H9 (cell line): Measurements from ENCODE around the gene THBS3. TPM values are rescaled to one million over a fixed set of nuclear protein-coding genes. Genes with fewer than 3 reads are reported as not detected.
"Not testable (repeated sequence)": the region's sequence is repeated elsewhere in the genome, so short reads cannot be mapped to it uniquely, and the experiment has no call there.

ENCODE experiments used
- DNase-seq: peaks from one replicate; pipeline ENCODE4 v3.0.0-alpha.2; 2017
- H2AFZ ChIP-seq: one replicate; pipeline ENCODE4 v1.6.1; 2013; ENCODE audit warnings: mild to moderate bottlenecking, low read length, control low read depth, moderate library complexity
- H2AK5ac ChIP-seq: 2 replicates; pipeline ENCODE4 v1.6.1; 2013; ENCODE audit warnings: low read length, control low read depth, mixed read lengths; ENCODE audit not compliant: insufficient read length
- H2BK120ac ChIP-seq: one replicate; pipeline ENCODE4 v1.6.1; 2013; ENCODE audit warnings: low read depth, mild to moderate bottlenecking, low read length, control low read depth, inconsistent platforms; ENCODE audit not compliant: poor library complexity, severe bottlenecking
- H2BK12ac ChIP-seq: 2 replicates; pipeline ENCODE4 v1.6.1; 2013; ENCODE audit warnings: low read length, control low read depth, mixed read lengths, low read depth; ENCODE audit not compliant: insufficient read length
- H2BK15ac ChIP-seq: 2 replicates; pipeline ENCODE4 v1.6.1; 2013; ENCODE audit warnings: low read depth, low read length, control low read depth
- H2BK20ac ChIP-seq: one replicate; pipeline ENCODE4 v1.6.1; 2013; ENCODE audit warnings: low read depth, mild to moderate bottlenecking, low read length, control low read depth, inconsistent platforms; ENCODE audit not compliant: poor library complexity, severe bottlenecking
- H2BK5ac ChIP-seq: 2 replicates; pipeline ENCODE4 v1.6.1; 2013; ENCODE audit warnings: low read length, control low read depth, mixed read lengths; ENCODE audit not compliant: insufficient read length
- H3K14ac ChIP-seq: 2 replicates; pipeline ENCODE4 v1.6.1; 2013; ENCODE audit warnings: low read length, control low read depth; ENCODE audit not compliant: insufficient read depth
- H3K18ac ChIP-seq: 2 replicates; pipeline ENCODE4 v1.6.1; 2013; ENCODE audit warnings: low read depth, mild to moderate bottlenecking, mixed read lengths, low read length, control low read depth; ENCODE audit not compliant: insufficient read length
- H3K23ac ChIP-seq: 2 replicates; pipeline ENCODE4 v1.6.1; 2013; ENCODE audit warnings: low read length, control low read depth, mixed read lengths, low read depth; ENCODE audit not compliant: insufficient read length
- H3K23me2 ChIP-seq: 2 replicates; pipeline ENCODE4 v1.6.1; 2013; ENCODE audit warnings: low read depth, mild to moderate bottlenecking, mixed read lengths, low read length, control low read depth; ENCODE audit not compliant: insufficient read length, poor library complexity, severe bottlenecking
- H3K27ac ChIP-seq: 2 replicates; pipeline ENCODE4 v1.5.1; 2013; ENCODE audit warnings: low read length, control low read depth, mixed read lengths, low read depth; ENCODE audit not compliant: insufficient read length
- H3K27me3 ChIP-seq: 2 replicates; pipeline ENCODE4 v1.6.1; 2013; ENCODE audit warnings: low read length, control low read depth, inconsistent platforms; ENCODE audit not compliant: insufficient read depth
- H3K4ac ChIP-seq: 2 replicates; pipeline ENCODE4 v1.6.1; 2013; ENCODE audit warnings: low read depth, mild to moderate bottlenecking, control low read depth, inconsistent platforms, low read length, moderate library complexity
- H3K4me1 ChIP-seq: 2 replicates; pipeline ENCODE4 v1.6.1; 2013; ENCODE audit warnings: low read length, control low read depth, inconsistent platforms; ENCODE audit not compliant: insufficient read depth
- H3K4me2 ChIP-seq: 2 replicates; pipeline ENCODE4 v1.6.1; 2013; ENCODE audit warnings: low read length, control low read depth, mixed read lengths; ENCODE audit not compliant: insufficient read length, insufficient read depth
- H3K56ac ChIP-seq: 2 replicates; pipeline ENCODE4 v1.6.1; 2013; ENCODE audit warnings: low read depth, mild to moderate bottlenecking, mixed read lengths, low read length, control low read depth; ENCODE audit not compliant: insufficient read length
- H3K79me1 ChIP-seq: 2 replicates; pipeline ENCODE4 v1.6.1; 2013; ENCODE audit warnings: low read depth, mild to moderate bottlenecking, moderate library complexity, low read length, control low read depth, inconsistent platforms; ENCODE audit not compliant: insufficient read depth, poor library complexity, severe bottlenecking
- H3K79me2 ChIP-seq: 2 replicates; pipeline ENCODE4 v1.6.1; 2013; ENCODE audit warnings: low read length, control low read depth, inconsistent platforms; ENCODE audit not compliant: insufficient read depth
- H3K9ac ChIP-seq: 2 replicates; pipeline ENCODE4 v1.6.1; 2013; ENCODE audit warnings: low read length, control low read depth, mixed read lengths; ENCODE audit not compliant: insufficient read length; ENCODE audit errors: extremely low read depth
- H3K9me3 ChIP-seq: one replicate; pipeline ENCODE4 v1.6.1; 2013; ENCODE audit warnings: low read depth, low read length, inconsistent platforms; ENCODE audit not compliant: control insufficient read depth
- H3T11ph ChIP-seq: one replicate; pipeline ENCODE4 v1.6.1; 2013; ENCODE audit warnings: mild to moderate bottlenecking, low read length, control low read depth, inconsistent platforms
- H4K20me1 ChIP-seq: one replicate; pipeline ENCODE4 v1.6.1; 2013; ENCODE audit not compliant: control insufficient read depth, insufficient read length, insufficient read depth
- H4K5ac ChIP-seq: 2 replicates; pipeline ENCODE4 v1.6.1; 2013; ENCODE audit warnings: low read depth, mild to moderate bottlenecking, mixed read lengths, low read length, control low read depth; ENCODE audit not compliant: insufficient read length
- H4K8ac ChIP-seq: replicated peaks from 2 replicates; pipeline ENCODE4 v1.6.1; 2013; ENCODE audit warnings: low read length, control low read depth, mixed read lengths, low read depth; ENCODE audit not compliant: insufficient read length
- H4K91ac ChIP-seq: 2 replicates; pipeline ENCODE4 v1.6.1; 2013; ENCODE audit warnings: low read depth, mild to moderate bottlenecking, moderate library complexity, mixed read lengths, low read length, control low read depth; ENCODE audit not compliant: insufficient read length
- H3K27ac Mint-ChIP-seq, 3 experiments: 2 replicates in 2 of 3; 3 replicates in 1 of 3; pipeline ENCODE4 v1.8.0; 2020 to 2021; ENCODE audit warnings: mixed read lengths in 3 of 3, mild to moderate bottlenecking in 1 of 3, moderate library complexity in 1 of 3
- H3K27me3 Mint-ChIP-seq: 2 replicates; pipeline ENCODE4 v1.8.0; 2021; ENCODE audit warnings: low read depth, mild to moderate bottlenecking, moderate library complexity, mixed read lengths
- H3K36me3 Mint-ChIP-seq, 3 experiments: 2 replicates in 2 of 3; 3 replicates in 1 of 3; pipeline ENCODE4 v1.8.0; 2020 to 2021; ENCODE audit warnings: low read depth in 3 of 3, mixed read lengths in 3 of 3; ENCODE audit not compliant: insufficient read depth in 1 of 3
- H3K4me1 Mint-ChIP-seq, 2 experiments: 2 replicates each; pipeline ENCODE4 v1.8.0; 2020; ENCODE audit warnings: mixed read lengths in 2 of 2
- H3K4me3 Mint-ChIP-seq, 2 experiments: 2 replicates in 1 of 2; 3 replicates in 1 of 2; pipeline ENCODE4 v1.8.0; 2020 to 2021; ENCODE audit warnings: mild to moderate bottlenecking in 2 of 2, mixed read lengths in 2 of 2, moderate library complexity in 1 of 2
- H3K9me3 Mint-ChIP-seq, 2 experiments: 2 replicates in 1 of 2; 3 replicates in 1 of 2; pipeline ENCODE4 v1.8.0; 2020; ENCODE audit warnings: mild to moderate bottlenecking in 2 of 2, mixed read lengths in 2 of 2, moderate library complexity in 1 of 2
- WGBS: extraction: QIAGEN DNeasy Blood & Tissue Kit; methylation state at CpG from one replicate; pipeline ENCODE4 v1.1.7; 2013; ENCODE audit warnings: missing lambda C conversion rate, low lambda C conversion rate, mixed read lengths; ENCODE audit not compliant: insufficient read length; ENCODE audit errors: extremely low coverage; 5-methylcytosine and 5-hydroxymethylcytosine counted together
- total RNA-seq: library from RNA; stranded (reverse); gene quantifications from 2 replicates; pipeline ENCODE4 v1.2.1, GENCODE V29; 2021
- TF ChIP-seq, protein P1 (sequence below): fragments of 200-600 bp; sonication (generic); conservative IDR thresholded peaks from 3 replicates; pipeline ENCODE4 v1.8.0; 2021; ENCODE audit warnings: antibody characterized with exemption, mild to moderate bottlenecking

THBS3 gene
- total RNA-seq, 1 experiment from 2014 or later: 5.9 TPM

GRCh38 chr1:155236451-155236850 lies 28.8 kb upstream of the THBS3 start:
- Histone ChIP-seq H4K8ac (no peak overlapping the region), H2AK5ac (no peak overlapping the region), H3K9ac (no peak overlapping the region), H3K9me3 (no peaks in the 10 kb centered on the region), H3K18ac (no peak overlapping the region), H3K4me2 (no peak overlapping the region), H3K79me1 (no peaks in the 10 kb centered on the region), H3K4me1 (no peaks in the 10 kb centered on the region), H2BK120ac (no peak overlapping the region), H2BK5ac (no peak overlapping the region), H4K5ac (no peak overlapping the region), H2BK15ac (no peak overlapping the region), H2BK20ac (no peak overlapping the region), H3K79me2 (no peaks in the 10 kb centered on the region), H3T11ph (no peak overlapping the region), H3K27ac (no peak overlapping the region), H2BK12ac (no peak overlapping the region), H3K56ac (no peak overlapping the region), H2AFZ (no peak overlapping the region), H3K4ac (no peak overlapping the region), H4K91ac (no peak overlapping the region), H3K23me2 (no peaks in the 10 kb centered on the region), H4K20me1 (no peaks in the 10 kb centered on the region), H3K27me3 (no peaks in the 10 kb centered on the region), H3K23ac (no peak overlapping the region), H3K14ac (no peak overlapping the region)
- TF ChIP-seq, protein P1, sequence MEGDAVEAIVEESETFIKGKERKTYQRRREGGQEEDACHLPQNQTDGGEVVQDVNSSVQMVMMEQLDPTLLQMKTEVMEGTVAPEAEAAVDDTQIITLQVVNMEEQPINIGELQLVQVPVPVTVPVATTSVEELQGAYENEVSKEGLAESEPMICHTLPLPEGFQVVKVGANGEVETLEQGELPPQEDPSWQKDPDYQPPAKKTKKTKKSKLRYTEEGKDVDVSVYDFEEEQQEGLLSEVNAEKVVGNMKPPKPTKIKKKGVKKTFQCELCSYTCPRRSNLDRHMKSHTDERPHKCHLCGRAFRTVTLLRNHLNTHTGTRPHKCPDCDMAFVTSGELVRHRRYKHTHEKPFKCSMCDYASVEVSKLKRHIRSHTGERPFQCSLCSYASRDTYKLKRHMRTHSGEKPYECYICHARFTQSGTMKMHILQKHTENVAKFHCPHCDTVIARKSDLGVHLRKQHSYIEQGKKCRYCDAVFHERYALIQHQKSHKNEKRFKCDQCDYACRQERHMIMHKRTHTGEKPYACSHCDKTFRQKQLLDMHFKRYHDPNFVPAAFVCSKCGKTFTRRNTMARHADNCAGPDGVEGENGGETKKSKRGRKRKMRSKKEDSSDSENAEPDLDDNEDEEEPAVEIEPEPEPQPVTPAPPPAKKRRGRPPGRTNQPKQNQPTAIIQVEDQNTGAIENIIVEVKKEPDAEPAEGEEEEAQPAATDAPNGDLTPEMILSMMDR: no peak
- H3K27me3 Mint-ChIP-seq: peaks cover 9% of the 10 kb centered on the region
- no peak overlapping the region for H3K4me3 Mint-ChIP-seq
- peaks cover 6 to 9% of the 10 kb centered on the region in 2 experiments for H3K4me1 Mint-ChIP-seq
- H3K9me3 Mint-ChIP-seq: no peaks in the 10 kb centered on the region
- peaks cover 4 to 24% (median 22%) of the 10 kb centered on the region in 3 experiments; a peak in 6 of 7 replicates for H3K36me3 Mint-ChIP-seq
- WGBS: no CpG with 5 or more reads among the region's 5 CpGs
- no peak for DNase-seq
- peak overlapping the region in 1 of 3 experiments; percentile 91; a peak in 1 of 7 replicates for H3K27ac Mint-ChIP-seq

GRCh38 chr1:155235375-155235774 lies 27.7 kb upstream of the THBS3 start:
- H2BK15ac ChIP-seq, H3K27ac Mint-ChIP-seq, H3K27me3 ChIP-seq, DNase-seq, H4K5ac ChIP-seq, H2BK12ac ChIP-seq, H4K8ac ChIP-seq, H3K56ac ChIP-seq, H3K4ac ChIP-seq, H2AFZ ChIP-seq, H3K9me3 Mint-ChIP-seq, H3K27ac ChIP-seq, H2AK5ac ChIP-seq, H3T11ph ChIP-seq, H3K4me1 Mint-ChIP-seq, H3K4me3 Mint-ChIP-seq, H4K91ac ChIP-seq, H3K4me1 ChIP-seq, H2BK20ac ChIP-seq, H2BK5ac ChIP-seq, H3K4me2 ChIP-seq, H3K79me2 ChIP-seq, H3K9ac ChIP-seq, H3K14ac ChIP-seq, H3K79me1 ChIP-seq, H3K18ac ChIP-seq, H4K20me1 ChIP-seq, H2BK120ac ChIP-seq, H3K9me3 ChIP-seq, H3K23me2 ChIP-seq, H3K23ac ChIP-seq: not testable (repeated sequence)
- H3K27me3 Mint-ChIP-seq: peaks cover 20% of the 10 kb centered on the region
- H3K36me3 Mint-ChIP-seq: peaks cover 4 to 24% (median 22%) of the 10 kb centered on the region in 3 experiments; a peak in 6 of 7 replicates
- no CpG with 5 or more reads among the region's 9 CpGs for WGBS
